Measurements from ENCODE around the gene ATP6V1C2. TPM values are rescaled to one million over a fixed set of nuclear protein-coding genes. Genes with fewer than 3 reads are reported as not detected.

ATP6V1C2 gene
- total RNA-seq, 1 experiment from 2014 or later = 0.40 TPM

GRCh38 chr2:10763461-10763800 is 42.0 kb downstream of the ATP6V1C2 start:
- no peak for ATAC-seq
- no peaks in the 10 kb centered on the region for H3K27me3 ChIP-seq (ENCODE audit: low read length)
- no peak overlapping the region for H3K27ac ChIP-seq (ENCODE audit: low read length)
- H3F3A ChIP-seq (ENCODE audit: low read length, unreplicated experiment) = no peaks in the 10 kb centered on the region
- intact Hi-C loops (cut with micrococcal nuclease) = no loop called here
- no peaks in the 10 kb centered on the region for H4K20me1 ChIP-seq (ENCODE audit: low read length)
- H3K9me3 ChIP-seq (ENCODE audit: low read length) = no peaks in the 10 kb centered on the region
- H3K4me2 ChIP-seq (ENCODE audit: low read length) = no peak overlapping the region
- no peak overlapping the region for H3K9ac ChIP-seq (ENCODE audit: low read length)
- DNase-seq = no peak
- TF ChIP-seq EZH2 (IDR thresholded peaks at IDR 0.05; ENCODE audit: low read length, unreplicated experiment) = no peak
- TF ChIP-seq, protein P1, sequence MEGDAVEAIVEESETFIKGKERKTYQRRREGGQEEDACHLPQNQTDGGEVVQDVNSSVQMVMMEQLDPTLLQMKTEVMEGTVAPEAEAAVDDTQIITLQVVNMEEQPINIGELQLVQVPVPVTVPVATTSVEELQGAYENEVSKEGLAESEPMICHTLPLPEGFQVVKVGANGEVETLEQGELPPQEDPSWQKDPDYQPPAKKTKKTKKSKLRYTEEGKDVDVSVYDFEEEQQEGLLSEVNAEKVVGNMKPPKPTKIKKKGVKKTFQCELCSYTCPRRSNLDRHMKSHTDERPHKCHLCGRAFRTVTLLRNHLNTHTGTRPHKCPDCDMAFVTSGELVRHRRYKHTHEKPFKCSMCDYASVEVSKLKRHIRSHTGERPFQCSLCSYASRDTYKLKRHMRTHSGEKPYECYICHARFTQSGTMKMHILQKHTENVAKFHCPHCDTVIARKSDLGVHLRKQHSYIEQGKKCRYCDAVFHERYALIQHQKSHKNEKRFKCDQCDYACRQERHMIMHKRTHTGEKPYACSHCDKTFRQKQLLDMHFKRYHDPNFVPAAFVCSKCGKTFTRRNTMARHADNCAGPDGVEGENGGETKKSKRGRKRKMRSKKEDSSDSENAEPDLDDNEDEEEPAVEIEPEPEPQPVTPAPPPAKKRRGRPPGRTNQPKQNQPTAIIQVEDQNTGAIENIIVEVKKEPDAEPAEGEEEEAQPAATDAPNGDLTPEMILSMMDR (conservative IDR thresholded peaks at IDR 0.05; ENCODE audit: low read depth, low read length) = no peak
- no peak for TF ChIP-seq EZH2phosphoT487 (IDR thresholded peaks at IDR 0.05; ENCODE audit: borderline replicate concordance, low read length)
- no peaks in the 10 kb centered on the region for H3K9me2 ChIP-seq (replicated peaks; ENCODE audit: low read length)
- no peaks in the 10 kb centered on the region for H3K79me2 ChIP-seq (ENCODE audit: low read length)
- POLR2A ChIA-PET (ENCODE audit: unreplicated experiment) = no interaction called here
- H3K4me1 ChIP-seq (ENCODE audit: insufficient read depth, low read length) = peaks cover 8% of the 10 kb centered on the region
- CTCF ChIA-PET = no interaction called here
- BruUV-seq (replicated peaks) = no TSS peak
- H3K4me3 ChIP-seq (ENCODE audit: low read length) = no peak overlapping the region
- no peak overlapping the region for H2AFZ ChIP-seq (ENCODE audit: low read length)
- no peaks in the 10 kb centered on the region for H3K36me3 ChIP-seq (ENCODE audit: low read depth, low read length)

- TF ChIP-seq, protein P1 (conservative IDR thresholded peaks at IDR 0.05; ENCODE audit: low read depth, low read length) = no peak
- TF ChIP-seq EZH2 (IDR thresholded peaks at IDR 0.05; ENCODE audit: low read length, unreplicated experiment) = no peak
- no peak for TF ChIP-seq EZH2phosphoT487 (IDR thresholded peaks at IDR 0.05; ENCODE audit: borderline replicate concordance, low read length)
- Histone ChIP-seq H3K4me1 (ENCODE audit: insufficient read depth, low read length) (peaks cover 8% of the 10 kb centered on the region), H3K79me2 (ENCODE audit: low read length) (no peaks in the 10 kb centered on the region), H3K27ac (ENCODE audit: low read length) (no peak overlapping the region), H3K4me3 (ENCODE audit: low read length) (no peak overlapping the region), H2AFZ (ENCODE audit: low read length) (no peak overlapping the region), H3K36me3 (ENCODE audit: low read depth, low read length) (no peaks in the 10 kb centered on the region), H3K9me3 (ENCODE audit: low read length) (no peaks in the 10 kb centered on the region), H3K27me3 (ENCODE audit: low read length) (no peaks in the 10 kb centered on the region), H3K9ac (ENCODE audit: low read length) (no peak overlapping the region), H3F3A (ENCODE audit: low read length, unreplicated experiment) (no peaks in the 10 kb centered on the region), H3K9me2 (replicated peaks; ENCODE audit: low read length) (no peaks in the 10 kb centered on the region), H4K20me1 (ENCODE audit: low read length) (no peaks in the 10 kb centered on the region), H3K4me2 (ENCODE audit: low read length) (no peak overlapping the region)
- intact Hi-C loops (cut with micrococcal nuclease) = no loop called here
- CTCF ChIA-PET = no interaction called here
- no peak for ATAC-seq
- POLR2A ChIA-PET (ENCODE audit: unreplicated experiment) = interaction anchor here (0.6 kb wide), 1 partner anchor 47 kb away, joined by 3 read pairs; no protein-coding TSS in a partner anchor
- no TSS peak for BruUV-seq (replicated peaks)
- no peak for DNase-seq
Observed at GRCh38 chr2:10764096-10764785, 42.8 kb downstream of the ATP6V1C2 start.

DNA sequence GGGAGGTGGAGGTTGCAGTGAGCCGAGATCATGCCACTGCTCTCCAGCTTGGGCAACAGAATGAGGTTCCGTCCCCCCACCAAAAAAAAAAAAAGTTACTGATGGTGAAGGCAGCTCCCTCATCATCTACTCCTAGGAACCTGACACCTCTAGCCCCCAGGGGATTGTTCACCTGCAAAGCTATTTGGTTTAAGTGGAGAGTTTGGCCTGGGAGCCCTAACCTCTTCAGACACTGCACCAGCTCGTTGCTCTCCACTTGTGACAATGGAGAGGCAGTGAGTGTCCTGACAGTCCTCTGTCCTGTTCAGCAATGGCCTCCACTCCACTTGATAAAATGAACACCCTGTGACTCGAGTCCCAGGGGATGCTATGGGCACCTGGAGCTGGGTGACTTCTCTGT is 43.5 kb downstream of the ATP6V1C2 start:
- Histone ChIP-seq H3K9me3 (ENCODE audit: low read length) (no peaks in the 10 kb centered on the region), H3K4me3 (ENCODE audit: low read length) (no peak overlapping the region), H2AFZ (ENCODE audit: low read length) (peak overlapping the region; percentile 50; the same call in 1 of the 2 replicates), H3K9ac (ENCODE audit: low read length) (no peak overlapping the region), H3K27ac (ENCODE audit: low read length) (no peak overlapping the region), H3K4me2 (ENCODE audit: low read length) (no peak overlapping the region), H3K36me3 (ENCODE audit: low read depth, low read length) (no peaks in the 10 kb centered on the region), H4K20me1 (ENCODE audit: low read length) (no peaks in the 10 kb centered on the region), H3K27me3 (ENCODE audit: low read length) (no peaks in the 10 kb centered on the region), H3K4me1 (ENCODE audit: insufficient read depth, low read length) (peaks cover 8% of the 10 kb centered on the region), H3F3A (ENCODE audit: low read length, unreplicated experiment) (no peaks in the 10 kb centered on the region), H3K9me2 (replicated peaks; ENCODE audit: low read length) (no peaks in the 10 kb centered on the region), H3K79me2 (ENCODE audit: low read length) (no peaks in the 10 kb centered on the region)
- intact Hi-C loops (cut with micrococcal nuclease) = no loop called here
- ChIA-PET CTCF (no interaction called here), POLR2A (ENCODE audit: unreplicated experiment) (interaction anchor here (0.6 kb wide), 1 partner anchor 48 kb away, joined by 3 read pairs; no protein-coding TSS in a partner anchor)
- BruUV-seq (replicated peaks) = no TSS peak
- ATAC-seq = no peak
- TF ChIP-seq, protein P1 (conservative IDR thresholded peaks at IDR 0.05; ENCODE audit: low read depth, low read length) = no peak
- no peak for TF ChIP-seq EZH2 (IDR thresholded peaks at IDR 0.05; ENCODE audit: low read length, unreplicated experiment)
- TF ChIP-seq EZH2phosphoT487 (IDR thresholded peaks at IDR 0.05; ENCODE audit: borderline replicate concordance, low read length) = no peak
- no peak for DNase-seq
